Measurements from ENCODE around the gene PLK5. TPM values are rescaled to one million over a fixed set of nuclear protein-coding genes. Genes with fewer than 3 reads are reported as not detected.

PLK5 gene
- total RNA-seq, 1 experiment from 2014 or later = 0.05 TPM

DNA sequence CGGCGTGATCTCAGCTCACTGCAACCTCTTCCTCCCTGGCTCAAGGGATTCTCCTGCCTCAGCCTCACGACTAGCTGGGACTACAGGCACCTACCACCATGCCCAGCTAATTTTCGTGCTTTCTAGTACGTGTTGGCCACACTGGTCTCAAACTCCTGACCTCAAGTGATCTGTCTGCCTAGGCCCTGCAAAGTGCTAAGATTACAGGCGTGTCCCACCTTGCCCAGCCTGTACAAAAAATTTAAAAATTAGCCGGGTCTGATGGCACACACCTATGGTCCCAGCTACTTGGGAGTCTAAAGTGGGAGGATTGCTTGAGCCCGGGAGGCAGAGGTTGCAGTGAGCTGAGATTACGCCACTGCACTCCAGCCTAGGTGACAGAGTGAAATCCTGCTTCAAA, 48.9 kb downstream of the PLK5 start:
- DNase-seq (ENCODE audit: extremely low read depth, low read depth) = no peak

DNA sequence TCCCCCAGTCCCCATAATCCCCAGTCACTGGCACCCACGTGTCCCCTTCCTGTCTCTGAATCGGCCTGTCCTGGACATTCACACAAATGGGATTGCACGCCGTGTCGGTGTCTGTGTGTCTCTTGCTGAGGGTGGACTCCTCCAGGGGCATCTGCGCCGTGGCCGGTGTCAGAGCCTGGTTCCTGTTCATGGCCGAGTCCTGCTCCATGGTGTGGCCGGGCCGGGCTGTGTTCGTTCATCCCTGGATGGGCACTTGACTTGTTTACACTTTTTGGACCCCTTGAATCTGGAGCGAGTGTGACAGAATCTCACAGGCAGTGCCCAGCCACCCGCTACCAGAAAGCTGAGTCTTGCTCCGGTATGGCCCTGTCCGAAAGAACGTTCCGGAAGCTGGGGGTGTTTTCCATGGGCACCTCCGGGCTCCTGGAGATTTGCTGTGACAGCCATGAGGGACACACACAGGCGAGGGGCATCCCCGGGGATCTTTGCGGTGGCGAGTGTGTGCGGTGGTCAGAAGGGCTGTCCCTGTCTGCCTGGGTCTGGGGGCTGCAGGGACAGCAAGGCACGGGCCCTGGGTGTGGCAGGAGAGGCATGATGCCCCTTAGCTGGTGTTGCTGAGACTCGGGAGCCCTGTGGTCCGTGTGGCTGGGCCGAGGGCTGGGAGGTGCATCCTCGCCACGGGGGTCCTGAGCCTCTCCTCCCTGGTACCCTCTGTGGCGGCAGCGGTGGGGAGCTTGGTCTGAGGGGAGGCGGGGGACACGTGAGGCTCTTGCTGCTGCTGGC, 50.7 kb downstream of the PLK5 start:
- DNase-seq (ENCODE audit: extremely low read depth, low read depth) = no peak

DNA sequence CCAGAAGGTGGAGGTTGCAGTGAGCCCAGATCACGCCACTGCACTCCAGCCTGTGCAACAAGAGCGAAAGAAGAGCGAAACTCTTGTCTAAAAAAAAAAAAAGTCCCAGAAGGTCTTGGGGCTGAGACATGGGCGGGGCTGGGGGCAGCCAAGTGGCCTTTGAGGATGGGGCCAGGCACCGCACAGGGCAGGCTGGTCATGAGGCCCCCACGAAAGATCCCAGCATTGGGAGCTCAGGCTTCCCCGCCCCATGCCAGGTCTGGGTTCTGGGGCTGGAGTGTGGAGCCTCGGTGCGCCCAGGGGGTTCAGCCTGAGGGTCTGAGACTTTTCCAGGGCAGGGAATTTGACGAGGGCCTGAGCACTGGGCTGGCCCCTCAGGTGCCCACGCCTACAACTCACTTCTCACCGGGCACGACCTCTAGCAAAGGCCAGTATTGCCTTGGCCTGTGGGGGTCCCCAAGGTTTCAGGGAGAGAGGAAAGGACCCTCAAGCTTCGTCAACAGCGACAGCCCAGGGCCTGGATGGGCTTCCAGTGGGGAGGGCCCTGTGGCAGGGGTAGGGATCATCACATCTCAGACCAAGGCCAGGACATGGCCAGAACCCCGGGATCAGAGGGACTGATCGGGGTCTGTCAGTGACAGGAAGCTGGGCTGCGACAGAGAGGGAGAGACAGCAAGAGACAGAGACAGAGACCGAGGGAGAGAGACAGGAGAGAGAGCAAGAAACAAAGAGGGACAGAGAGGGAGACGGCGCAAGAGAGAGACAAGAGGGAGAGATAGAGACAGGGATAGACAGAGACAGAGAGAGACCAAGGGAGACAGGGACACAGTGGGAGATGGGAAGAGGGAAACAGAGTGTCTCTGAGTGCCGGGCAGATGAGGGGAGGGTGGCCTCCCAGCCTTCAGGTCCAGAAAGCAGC, 51.7 kb downstream of the PLK5 start:
- no peak for DNase-seq (ENCODE audit: extremely low read depth, low read depth)

DNA sequence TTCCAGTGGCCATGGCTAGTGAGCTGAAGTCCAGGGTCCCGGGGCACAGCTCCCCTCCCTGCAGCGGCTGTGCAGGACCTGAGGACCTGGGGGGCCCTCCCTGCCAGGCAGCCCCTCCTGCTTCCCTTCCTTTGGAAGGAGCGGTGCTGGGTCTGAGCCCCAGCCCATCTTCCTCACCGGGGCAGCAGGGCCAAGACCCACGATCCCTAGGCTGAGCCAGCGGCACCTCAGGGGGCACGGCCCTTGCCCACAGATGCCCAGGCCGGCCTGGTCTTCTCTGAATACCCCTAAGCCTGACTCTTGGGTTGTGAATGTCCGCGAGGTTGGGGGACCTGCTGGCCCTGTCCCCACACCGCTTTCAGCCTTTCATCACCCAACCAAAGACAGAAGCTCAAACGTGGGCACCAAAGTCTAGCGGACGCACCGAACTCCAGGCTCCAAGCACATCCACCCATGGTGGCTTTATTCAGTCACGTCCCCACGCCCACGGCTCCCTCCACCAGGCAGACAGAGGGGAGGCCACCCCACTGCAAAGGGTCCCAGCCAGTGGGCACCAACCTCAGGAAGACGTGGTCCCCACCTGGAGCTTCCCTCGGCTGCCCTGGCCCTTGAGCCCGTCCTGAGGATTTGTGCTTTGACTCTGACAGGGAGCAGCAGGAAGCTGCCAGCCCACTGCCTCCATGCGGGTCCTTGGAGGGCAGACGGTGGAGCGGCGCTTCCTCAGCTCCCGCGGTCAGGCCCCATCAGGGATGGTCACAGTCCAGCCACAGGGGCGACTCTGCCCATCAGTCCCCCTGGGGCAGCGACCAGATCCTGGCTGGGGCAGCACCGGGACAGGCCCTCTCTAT, 52.6 kb downstream of the PLK5 start:
- DNase-seq (ENCODE audit: extremely low read depth, low read depth) = no peak

DNA sequence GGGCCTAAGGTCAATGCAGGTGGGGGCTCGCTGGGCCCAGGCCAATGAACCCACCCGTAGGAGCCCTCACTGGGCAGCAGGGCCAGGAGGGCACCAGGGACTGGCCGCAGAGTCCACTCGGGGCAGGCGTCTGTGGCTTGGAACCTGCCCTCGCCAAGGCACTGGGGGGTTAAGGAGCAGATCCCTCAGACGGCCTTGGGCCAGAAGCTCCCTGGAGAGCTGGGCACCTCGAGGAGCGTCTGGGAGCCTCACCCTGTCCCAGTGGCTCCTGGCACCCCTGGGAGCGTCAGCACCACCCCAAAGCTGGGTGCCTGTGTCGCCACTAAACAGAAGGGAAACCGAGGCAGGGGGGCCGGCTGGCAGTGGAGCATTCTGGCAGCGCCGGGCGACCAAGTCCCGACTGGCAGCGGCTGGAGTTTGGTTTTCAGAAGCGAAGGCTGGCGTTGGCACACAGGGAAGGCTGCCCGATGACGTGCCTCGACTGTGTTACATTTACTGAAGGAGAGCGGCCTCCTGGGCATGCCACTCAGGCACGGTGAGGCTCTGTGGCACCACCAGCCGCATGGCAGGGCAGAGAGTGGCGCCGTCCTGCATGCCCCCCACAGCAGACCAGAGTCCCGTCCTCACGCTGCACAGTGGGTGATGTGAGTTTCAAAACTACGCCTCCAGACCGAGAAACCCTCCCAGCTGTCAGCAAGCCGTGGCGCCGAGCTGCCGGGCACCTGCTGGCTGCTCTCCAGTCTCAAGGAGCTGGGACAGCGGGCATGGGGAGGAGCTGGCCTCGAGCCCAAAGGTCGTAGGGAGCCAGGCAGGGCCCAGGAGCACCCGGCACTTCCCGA, 53.4 kb downstream of the PLK5 start:
- DNase-seq (ENCODE audit: extremely low read depth, low read depth) = no peak

DNA sequence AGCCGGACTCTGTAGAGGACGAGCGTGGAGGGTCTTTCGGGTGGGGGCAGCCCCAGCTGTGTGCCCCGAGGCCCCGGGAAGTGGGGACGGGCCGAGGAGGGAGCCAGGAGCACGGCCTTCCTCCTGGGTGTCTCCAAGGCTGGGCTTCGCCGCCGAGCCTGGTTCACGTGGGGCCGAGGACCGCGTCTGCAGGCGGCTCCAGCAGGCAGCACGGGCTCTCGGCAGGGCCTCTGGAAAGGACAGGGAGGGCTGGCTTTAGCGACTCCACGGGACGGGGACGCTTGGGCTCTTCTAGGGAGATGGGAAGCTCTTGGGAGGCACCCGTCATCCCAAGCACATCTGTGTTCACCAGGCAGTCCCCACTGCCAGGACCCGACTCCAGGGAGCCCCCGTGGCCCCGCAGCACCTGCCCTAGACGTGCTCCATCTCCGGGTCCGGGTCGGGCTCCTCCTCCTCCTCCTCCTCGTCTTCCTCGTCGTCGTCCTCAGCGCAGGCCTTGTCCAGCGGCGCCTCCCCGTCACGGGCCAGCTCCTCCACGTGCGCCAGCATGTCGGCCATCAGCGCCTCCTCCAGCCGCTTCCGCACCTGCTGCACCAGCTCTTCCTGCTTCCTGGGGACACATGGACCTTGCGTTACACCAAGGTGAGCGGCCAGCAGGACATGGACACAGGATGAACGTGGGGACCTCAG, 54.2 kb downstream of the PLK5 start:
- no peak for DNase-seq (ENCODE audit: extremely low read depth, low read depth)

DNA sequence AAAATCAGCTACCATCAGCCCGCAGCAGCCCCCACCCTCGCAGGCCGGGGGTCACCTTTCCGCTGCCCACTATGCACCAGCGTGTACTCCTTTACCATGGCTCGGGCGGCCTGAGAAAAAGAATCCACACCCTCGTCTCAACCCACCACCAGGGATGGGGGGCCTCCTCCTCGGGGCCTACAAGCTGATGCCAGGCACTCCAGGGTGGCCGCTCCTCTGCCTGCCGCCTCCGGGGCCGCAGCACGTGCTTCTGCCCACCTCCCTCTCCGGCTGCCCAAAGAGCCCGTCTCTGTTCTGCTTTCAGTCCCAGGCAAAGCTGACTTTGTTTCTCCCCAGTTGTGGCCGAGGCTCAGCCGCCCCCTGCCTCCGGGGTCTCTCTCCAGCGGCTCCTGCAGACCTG, 55.3 kb downstream of the PLK5 start:
- DNase-seq (ENCODE audit: extremely low read depth, low read depth) = no peak

DNA sequence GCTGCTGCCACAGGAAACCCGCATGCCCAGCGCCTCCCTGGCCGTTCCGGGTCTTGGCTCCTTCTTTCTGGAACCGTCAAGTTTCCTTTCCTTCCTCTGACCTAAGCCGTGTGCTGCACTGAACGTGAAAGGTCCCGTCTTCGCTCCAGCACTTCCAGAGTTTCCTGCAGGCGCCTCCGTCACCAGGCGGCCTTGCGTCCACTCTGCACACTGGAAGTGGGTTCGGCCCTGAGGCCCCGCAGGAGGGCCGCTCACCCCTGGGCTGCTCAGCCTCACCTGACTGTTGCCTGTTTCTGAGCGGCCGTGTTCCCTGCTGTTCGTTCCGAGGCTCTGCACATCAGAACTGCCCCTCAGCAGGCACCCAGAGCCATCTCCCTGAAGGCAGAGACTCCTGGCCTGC, 56.5 kb downstream of the PLK5 start:
- no peak for DNase-seq (ENCODE audit: extremely low read depth, low read depth)

DNA sequence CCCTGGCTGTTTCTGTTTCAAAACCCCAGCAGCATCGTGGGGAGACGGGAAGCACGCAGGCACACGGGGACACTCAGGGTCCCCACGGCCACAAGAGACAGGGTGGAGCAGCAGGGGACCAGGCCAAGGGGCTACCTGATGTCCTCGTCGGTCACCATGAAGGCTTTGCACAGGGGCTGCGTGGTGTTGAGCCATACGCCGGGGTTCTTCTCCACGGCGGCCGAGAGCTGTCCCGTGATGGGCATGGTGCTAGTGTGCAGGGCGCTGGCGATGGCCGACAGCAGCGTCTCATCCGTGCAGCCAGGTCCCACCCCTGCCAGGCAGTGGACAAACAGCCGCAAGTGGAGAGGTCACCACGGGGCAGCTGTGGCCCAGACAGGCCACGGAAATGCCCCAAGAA, 57.1 kb downstream of the PLK5 start:
- no peak for DNase-seq (ENCODE audit: extremely low read depth, low read depth)

DNA sequence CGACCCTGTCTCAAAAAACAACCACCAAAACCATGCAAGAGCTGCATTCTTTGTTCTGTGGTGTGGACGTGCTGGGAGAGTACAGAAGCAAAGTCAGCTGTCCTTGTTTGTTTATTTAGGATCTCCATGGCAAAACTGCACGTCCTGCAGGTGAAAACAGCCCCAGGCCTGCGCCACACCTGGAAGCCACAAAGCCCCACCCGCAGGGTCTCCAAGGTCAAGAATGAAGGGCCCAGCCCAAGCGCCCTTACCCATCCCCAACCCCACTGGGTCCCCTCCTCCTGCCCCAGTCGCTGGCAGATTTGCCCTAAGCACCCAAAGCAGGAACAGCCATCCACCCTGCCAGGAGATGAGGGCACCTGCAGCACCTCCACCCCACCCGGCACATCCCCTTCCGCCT, 58.3 kb downstream of the PLK5 start:
- DNase-seq (ENCODE audit: extremely low read depth, low read depth) = no peak

DNA sequence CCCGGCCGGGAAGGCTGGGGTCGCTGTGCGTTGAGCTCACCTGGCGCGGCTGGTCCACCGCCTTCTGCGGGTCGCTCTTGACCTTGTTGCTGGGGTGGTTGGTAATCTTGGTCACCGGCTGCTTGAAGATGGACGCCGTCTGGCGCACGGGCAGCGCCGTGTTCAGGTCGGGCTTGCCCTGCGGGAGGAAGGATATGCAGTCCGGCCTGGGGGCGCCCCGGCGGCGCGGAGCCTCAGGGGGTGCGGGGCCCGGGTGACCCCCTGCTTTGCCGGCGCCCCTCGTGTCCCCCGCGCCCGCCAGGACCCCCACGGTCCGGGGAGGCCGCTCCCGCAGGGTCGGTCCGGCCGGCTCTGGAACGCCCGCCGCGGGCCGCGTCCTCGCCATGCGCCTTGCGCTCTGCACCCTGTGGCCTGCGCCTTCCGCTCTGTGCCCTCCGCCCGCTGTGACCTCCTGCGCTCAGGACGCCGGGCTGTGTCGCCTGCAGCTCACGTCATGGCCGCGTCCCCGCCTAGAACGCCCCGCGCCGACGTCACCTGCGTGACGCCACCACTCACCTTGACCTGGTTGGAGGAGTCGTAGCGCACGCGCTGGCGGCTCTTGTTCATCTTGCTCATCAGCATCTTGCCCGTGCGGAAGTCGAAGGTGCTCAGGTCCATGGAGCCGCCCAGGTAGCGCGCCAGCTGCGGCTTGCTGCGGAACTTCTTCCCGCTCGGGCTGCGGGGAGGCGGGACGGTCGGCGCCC, 60.8 kb downstream of the PLK5 start:
- no peak for DNase-seq (ENCODE audit: extremely low read depth, low read depth)

DNA sequence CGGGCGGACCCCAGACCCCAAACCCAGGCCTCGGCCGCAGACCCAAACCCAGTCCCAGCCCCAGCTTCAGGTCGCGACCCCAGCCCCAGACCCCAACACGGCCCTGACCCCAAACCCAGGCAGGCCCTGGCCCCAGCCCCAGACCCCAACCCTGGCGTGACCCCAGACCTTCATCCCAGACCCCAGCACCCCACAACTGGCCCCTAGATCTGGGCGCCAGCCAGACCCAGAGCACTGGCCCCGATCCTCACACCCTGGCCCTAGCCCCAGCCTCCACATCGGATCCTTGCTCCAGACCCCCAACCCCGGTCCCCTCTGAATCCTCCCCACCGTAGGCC, 61.3 kb downstream of the PLK5 start:
- no peak for DNase-seq (ENCODE audit: extremely low read depth, low read depth)

Small RNA genes lying within 50 kb of the gene (small RNA-seq; reads per million reads assigned to genes)
- gene AC005943.2 (0 reads per million in 2 experiments), gene RN7SL477P (0 reads per million in 2 experiments)

Other genes with a start within 250 kb of the PLK5 start
- gene FAM174C, start 248.5 kb upstream of the PLK5 start, total RNA-seq (2014; rRNA removed; shearing (Covaris generic)) = 42.7 and 59.3 TPM in 2 replicates
- gene EFNA2, start 238.2 kb upstream of the PLK5 start, total RNA-seq (2014; rRNA removed; shearing (Covaris generic)) = 0.62 TPM in 1 of 2 replicates, not detected in the other
- 52.3 and 78.2 TPM in 2 replicates for gene NDUFS7, start 140.2 kb upstream of the PLK5 start, total RNA-seq (2014; rRNA removed; shearing (Covaris generic))
- 9.7 and 10.3 TPM in 2 replicates for gene GAMT, start 122.5 kb upstream of the PLK5 start, total RNA-seq (2014; rRNA removed; shearing (Covaris generic))
- 101 and 122 TPM in 2 replicates for gene DAZAP1, start 116.5 kb upstream of the PLK5 start, total RNA-seq (2014; rRNA removed; shearing (Covaris generic))
- 1,189 and 1,346 TPM in 2 replicates for gene RPS15, start 85.7 kb upstream of the PLK5 start, total RNA-seq (2014; rRNA removed; shearing (Covaris generic))
- gene APC2, start 74.0 kb upstream of the PLK5 start, total RNA-seq (2014; rRNA removed; shearing (Covaris generic)) = 0.02 TPM in 1 of 2 replicates, not detected in the other
- gene C19orf25, start 44.9 kb upstream of the PLK5 start, total RNA-seq (2014; rRNA removed; shearing (Covaris generic)) = 21.0 and 28.9 TPM in 2 replicates
- gene PCSK4, start 33.7 kb upstream of the PLK5 start, total RNA-seq (2014; rRNA removed; shearing (Covaris generic)) = 0.79 and 2.7 TPM in 2 replicates
- 0.79 and 0.92 TPM in 2 replicates for gene REEP6, start 32.9 kb upstream of the PLK5 start, total RNA-seq (2014; rRNA removed; shearing (Covaris generic))
- gene ADAMTSL5, start 11.1 kb upstream of the PLK5 start, total RNA-seq (2014; rRNA removed; shearing (Covaris generic)) = 0.57 and 1.0 TPM in 2 replicates
- gene MEX3D, start 44.2 kb downstream of the PLK5 start, total RNA-seq (2014; rRNA removed; shearing (Covaris generic)) = 11.5 and 16.9 TPM in 2 replicates
- 70.8 and 77.2 TPM in 2 replicates for gene MBD3, start 68.8 kb downstream of the PLK5 start, total RNA-seq (2014; rRNA removed; shearing (Covaris generic))
- gene UQCR11, start 81.4 kb downstream of the PLK5 start, total RNA-seq (2014; rRNA removed; shearing (Covaris generic)) = 83.7 and 102 TPM in 2 replicates
- gene TCF3, start 128.5 kb downstream of the PLK5 start, total RNA-seq (2014; rRNA removed; shearing (Covaris generic)) = 44.8 and 50.1 TPM in 2 replicates
- gene ONECUT3, start 229.4 kb downstream of the PLK5 start, total RNA-seq (2014; rRNA removed; shearing (Covaris generic)) = not detected in 2 replicates